Activated gamma-delta T cell treated with anti-CD3 and anti-CD28 coated beads, Interleukin-2, amount 50 U/mL, for 16 hours (primary cell): Measurements from ENCODE around the gene COPG1.
A peak's percentile ranks its signal among the peaks of the same experiment; 100 is the strongest.
"Not testable (repeated sequence)": the region's sequence is repeated elsewhere in the genome, so short reads cannot be mapped to it uniquely, and the experiment has no call there.

Experiments used
- DNase-seq: peaks from one replicate; pipeline ENCODE4 v3.0.0-alpha.2; 2020; ENCODE audit warnings: low read depth

COPG1 gene

DNA sequence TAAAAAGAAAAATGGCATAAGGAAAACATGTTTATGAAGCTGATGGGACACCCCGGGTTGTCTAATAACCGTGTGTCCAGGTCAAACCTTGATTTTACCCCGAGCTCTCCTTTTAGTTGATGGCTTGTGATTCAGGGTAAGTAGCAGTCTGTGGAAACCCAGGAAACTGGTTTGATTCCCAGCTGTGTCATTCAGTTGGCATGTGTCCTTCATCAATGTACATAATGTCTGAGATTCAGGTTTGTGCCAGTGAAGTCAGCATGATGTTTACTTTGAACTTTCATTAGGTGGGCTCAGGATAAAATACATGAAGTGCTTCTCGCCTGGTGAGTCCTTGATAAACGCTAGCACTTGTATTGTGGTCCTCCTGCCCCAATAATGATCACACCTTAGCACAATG, 4.3 kb upstream of the COPG1 start:
- DNase-seq = no peak

DNA sequence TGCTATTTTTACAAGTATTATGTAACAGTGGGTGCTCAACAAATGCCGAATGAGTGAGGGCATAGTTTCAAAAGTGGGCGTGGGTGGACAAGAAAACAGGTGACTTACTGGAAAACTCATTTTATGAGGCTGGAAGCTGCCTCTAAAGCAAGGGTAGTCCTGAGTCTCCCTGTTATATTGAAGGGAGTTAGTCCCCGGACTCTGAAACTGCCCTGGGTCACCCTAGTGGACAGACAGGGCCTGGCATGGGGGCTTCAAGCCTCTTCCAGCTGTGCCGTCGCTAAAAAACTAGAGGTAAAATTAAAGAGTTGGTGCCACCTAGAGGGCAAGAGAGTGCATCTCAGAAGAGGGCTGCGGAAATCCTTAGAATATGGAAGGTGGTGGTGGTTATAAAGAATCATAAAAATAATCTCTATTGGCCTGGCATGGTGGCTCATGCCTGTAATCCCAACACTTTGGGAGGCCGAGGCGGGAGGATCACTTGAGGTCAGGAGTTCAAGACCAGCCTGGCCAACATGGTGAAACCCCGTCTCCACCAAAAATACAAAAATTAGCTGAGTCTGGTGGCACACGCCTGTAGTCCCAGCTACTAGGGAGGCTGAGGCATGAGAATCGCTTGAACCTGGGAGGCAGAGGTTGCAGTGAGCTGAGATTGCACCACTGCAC, 3.6 kb upstream of the COPG1 start:
- DNase-seq = peak; percentile 53

DNA sequence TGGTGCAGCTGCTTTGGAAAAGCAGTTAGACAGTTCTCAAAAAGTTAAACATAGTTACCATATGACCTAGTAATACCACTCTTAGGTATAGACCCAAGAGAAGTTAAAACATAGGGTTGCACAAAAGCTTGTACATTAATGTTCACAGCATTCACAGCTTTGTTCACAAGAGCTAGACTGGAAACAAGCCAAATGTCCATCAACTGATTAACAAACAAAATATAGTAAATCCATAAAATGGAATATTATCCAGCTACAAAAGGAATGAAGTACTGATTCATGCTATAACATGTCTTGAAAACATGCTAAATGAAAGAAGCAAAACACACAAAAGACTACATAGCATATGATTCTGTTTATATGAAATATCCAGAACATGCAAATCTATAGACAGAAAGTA, 2.8 kb upstream of the COPG1 start:
- no peak for DNase-seq

DNA sequence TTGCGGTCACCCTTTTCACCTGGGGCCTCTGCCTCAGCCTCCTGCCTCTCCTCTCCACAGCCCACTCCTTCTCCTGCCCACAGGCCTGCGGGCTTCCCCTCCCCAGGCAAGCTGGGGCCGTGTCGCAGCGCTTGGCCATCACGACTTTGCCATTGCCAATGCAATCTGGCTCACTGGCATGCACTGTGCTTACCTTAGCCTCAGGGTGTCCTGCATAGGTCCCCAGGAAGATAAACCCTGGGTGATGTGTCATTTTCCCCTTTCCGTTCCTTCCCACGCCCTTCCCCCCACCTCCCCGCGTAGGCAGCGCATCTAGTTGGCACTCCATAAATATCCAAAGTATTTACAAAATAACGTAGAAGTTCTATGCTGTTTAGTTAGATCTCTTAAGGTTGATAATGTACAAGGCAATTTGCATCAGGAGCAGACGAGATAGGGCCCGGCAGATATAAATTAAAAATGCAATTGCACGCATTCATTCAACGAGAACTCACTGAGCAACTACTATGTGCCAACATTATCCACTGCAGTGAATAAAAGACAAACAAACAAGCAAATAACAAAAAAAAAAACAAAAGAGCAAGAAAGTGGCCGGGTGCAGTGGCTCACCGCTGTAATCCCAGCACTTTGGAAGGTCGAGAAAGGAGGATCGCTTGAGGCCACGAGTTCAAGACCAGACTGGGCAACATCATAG, 973 bp upstream of the COPG1 start:
- no peak for DNase-seq

DNA sequence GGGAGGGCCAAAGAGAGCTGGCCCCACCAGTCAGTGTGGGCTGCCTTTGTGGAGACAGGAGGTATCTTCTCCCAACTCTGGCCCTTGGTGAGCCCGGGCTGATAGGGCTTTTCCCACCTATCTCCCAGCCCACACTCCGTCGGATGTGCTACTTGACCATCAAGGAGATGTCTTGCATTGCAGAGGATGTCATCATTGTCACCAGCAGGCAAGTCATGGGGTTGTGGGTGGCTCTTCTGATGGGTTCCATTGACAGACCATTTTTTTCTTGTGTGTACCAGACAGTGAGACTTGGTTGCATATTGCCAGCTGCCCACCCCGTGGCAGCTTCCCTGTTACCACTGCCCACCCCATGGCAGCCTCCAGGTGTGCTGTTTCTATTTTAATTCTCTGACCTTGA, 3.3 kb downstream of the COPG1 start:
- no peak for DNase-seq

DNA sequence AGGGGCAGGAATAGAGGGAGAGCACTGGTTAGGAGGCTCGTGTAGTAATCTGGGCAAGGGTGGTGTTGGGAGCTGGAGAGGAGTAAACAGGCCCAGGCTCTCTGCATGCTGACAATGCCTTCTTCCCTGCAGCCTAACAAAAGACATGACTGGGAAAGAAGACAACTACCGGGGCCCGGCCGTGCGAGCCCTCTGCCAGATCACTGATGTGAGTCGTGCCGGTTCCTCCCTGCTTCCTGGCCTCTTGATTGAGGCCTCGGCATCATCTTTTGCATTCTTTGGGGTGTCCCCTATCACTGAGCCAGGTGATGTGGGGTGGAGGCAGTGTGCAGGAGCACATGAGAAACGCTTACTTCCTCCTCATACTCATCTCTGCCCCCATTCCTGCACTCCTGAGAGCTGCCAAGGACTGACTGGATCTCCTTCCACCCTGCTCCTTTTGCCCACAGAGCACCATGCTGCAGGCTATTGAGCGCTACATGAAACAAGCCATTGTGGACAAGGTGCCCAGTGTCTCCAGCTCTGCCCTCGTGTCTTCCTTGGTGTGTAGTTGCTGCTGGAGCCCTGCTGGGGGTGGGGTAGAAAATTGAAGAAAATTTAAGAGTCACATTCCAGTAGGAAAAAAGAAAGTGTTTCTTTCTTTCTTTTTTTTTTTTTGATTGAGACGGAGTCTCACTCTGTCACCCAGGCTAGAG, 5.3 kb downstream of the COPG1 start:
- DNase-seq = no peak

DNA sequence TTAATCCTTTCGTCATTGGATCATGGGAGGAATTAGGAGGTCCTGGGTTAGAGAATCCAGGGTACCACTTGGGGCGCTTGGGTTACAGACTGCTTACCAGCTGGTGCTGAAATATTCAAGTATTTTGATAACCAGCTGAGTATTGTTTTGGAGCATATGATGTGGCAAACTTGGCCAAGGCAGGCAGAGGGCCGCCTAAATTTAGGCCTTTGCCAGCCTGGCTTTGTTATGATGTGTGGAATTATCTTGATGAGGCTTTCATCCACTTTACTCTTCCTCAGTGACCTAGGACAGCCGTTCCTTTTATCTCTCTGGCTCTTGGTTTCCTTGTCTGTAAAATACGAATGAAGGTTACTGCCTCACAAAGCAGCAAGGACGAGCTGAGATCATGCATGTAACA, 6.9 kb downstream of the COPG1 start:
- no peak for DNase-seq

DNA sequence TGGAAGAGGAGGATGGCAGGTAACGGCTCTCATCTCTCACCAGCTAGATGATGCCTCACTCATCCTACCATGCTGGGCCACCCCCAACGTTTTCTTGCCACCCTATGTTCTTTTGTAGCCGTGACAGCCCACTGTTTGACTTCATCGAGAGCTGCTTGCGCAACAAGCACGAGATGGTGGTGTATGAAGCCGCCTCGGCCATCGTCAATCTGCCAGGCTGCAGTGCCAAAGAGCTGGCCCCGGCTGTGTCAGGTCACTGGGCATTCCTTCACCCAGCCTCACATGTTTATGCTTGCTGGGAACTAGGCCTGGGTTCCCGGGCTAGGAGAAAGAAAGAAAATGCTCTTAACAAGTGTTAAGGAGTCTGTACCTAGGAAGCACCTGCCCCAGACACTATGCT, 8.2 kb downstream of the COPG1 start:
- no peak for DNase-seq

DNA sequence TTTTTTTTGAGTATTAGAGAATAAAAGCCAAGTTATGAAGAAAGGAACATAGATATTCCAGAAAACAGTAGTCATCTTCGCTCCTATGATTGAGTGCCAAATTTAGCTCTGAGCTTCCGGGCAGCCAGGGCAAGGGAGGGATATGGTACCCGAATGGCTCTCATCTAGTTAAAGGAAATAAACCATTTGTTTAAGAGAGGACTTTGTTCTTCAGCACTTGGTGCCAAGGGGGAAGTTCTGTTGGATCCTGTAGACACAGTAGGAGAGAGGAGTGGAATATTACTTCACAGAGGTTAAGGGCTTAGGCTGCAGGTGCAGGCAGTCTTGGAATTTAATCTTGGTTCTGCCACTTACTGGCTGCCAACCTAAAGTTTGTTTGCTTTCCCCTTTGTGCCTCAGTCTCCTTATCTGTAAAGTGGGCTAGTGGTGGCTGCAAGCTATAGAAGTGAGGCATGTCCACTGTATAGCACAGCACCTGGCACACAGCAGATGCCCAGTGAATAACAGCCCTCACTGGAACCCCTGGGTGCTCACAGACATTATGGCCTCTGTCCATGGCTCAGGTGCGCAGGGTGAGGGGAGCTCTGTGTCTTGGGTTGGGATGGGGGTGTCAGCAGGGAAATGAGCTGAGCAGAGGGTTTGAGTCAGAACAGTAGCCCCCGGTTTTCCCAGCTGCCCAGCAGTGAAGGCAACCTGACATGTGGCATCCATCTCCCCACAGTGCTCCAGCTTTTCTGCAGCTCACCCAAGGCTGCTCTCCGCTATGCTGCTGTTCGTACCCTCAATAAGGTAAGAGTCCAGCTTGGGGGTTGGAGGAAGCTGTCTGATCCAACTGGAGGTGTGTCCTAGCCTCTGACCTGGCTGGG, 10.4 kb downstream of the COPG1 start:
- no peak for DNase-seq

DNA sequence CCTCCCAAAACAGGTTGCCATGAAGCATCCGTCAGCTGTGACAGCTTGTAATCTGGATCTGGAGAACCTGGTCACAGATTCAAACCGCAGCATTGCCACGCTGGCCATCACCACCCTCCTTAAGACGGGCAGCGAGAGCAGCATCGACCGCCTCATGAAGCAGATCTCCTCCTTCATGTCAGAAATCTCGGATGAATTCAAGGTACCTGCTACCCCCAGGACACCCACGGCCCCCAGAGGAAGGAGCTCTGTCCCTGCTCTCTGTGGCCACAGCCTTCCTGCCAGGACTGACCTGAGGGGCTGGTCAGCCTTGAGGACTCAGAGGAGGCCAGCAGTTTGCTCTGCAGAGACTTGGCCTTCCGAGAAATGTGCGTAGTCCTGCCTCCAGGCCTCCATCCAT, 11.2 kb downstream of the COPG1 start:
- no peak for DNase-seq

DNA sequence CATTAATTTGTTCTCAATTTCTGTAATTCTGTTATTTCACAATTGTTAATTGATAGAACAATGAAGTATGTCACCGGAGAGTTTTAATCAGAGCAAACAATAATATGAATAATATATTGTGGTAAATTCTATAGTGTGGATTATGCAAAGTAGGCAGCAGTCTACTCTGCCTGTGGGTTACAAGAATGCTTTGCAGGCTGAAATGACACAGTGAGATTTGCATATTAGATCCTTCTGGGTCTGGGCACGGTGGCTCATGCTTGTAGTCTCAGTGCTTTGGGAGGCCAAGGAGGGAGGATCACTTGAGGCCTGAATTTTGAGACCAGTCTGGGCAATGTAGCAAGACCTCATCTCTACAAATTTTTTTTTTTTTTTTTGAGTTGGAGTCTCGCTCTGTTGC, 12.5 kb downstream of the COPG1 start:
- DNase-seq = no peak

DNA sequence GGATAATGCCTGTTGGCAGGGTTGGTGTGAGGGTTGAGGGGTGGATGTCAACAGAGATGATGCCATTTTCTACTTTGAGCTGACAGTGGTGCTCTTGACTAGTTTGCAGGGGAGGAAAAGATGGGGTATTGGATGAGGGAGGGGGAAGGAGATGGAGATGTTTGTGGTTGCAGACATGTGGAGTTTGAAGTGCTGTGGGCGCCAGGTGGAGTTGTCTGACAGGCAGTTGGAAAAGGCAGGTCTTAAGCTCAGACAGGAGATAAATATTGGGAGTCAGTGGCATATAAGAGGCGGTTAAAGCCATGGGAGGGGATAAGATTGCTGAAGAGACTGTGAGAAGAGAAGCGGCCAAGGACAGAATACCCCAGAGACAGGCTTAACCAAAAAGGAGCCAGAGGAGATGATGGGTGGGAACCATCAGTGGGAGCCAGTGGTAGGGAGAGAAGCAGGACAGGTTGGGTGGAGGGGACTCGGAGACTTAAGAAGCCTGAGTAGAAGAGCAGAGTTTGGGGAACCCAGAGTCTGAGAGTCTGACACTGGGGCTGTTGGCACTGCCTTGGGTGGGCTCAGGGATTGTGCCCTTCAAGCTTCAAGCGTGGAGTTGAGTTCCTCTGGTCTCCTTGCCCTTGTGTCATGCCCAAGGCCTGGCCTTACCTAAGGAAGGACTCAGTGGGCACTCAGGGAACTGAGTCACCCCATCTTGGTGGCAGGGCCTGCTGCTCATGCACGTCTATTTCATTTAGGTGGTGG, 13.9 kb downstream of the COPG1 start:
- DNase-seq = no peak

DNA sequence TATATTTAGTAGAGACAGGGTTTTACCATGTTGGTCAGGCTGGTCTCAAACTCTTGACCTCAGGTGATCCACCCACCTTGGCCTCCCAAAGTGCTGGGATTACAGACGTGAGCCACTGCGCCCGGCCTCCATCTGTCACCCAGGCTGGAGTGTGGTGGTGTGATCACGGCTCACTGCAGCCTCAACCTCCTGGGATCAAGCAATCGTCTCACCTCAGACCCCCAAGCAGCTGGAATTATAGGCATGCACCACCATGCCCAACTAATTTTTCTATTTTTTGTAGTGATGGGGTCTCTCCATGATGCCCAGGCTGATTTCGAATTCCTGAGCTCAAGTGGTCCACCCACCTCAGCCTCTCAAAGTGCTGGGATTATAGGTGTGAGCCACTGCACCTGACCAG, 15.6 kb downstream of the COPG1 start:
- not testable (repeated sequence) for DNase-seq

DNA sequence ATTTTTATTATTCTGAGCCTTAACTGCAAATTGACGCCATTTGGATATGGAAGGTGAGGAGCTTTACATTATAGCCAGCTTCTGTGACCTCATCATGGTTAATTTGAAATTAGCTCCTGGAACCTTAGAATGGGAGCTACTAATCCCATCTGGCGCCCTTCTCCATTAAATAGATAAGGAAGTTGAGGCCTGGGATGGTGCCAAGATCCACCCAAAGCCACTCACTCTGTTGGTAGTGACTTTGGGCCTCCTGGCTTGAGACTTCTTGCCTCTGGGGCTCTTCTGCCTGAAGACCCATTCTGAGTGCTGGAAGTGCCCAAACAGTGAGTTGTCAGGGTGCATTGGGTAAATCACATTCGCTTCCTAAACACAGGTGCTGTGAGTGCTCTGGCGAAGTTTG, 17.2 kb downstream of the COPG1 start:
- DNase-seq = no peak

DNA sequence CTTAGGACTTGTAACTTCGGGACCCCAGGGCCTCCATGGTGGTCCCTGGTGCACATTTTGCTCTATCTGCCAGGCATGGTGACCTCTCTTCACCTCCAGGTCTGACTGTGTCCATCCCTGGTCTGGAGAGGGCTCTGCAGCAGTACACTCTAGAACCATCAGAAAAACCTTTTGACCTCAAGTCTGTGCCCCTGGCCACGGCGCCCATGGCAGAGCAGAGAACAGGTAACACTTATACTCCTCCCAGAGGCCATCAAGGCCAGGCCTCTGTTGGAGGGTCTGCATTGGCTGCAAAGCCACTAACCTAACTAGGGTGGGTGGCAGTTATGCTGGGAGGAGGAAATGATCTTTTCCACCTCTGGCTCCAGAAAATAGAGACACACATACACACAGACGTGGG, 19.0 kb downstream of the COPG1 start:
- DNase-seq = no peak

DNA sequence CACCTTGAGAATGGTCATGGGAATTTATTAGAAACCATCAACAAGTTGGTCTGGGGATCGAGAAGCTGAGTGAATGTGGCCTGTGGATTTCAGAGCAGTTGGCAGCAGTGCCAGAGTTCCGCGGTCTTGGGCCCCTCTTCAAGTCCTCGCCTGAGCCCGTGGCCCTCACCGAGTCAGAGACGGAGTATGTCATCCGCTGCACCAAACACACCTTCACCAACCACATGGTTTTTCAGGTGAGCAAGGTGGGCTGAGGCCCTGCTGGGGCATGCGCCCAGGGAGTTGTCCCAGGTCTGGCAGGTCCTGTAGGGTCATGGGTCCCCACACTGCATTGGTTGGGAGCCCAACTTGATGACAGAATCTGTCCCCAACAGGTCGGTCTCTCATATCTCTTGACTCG, 22.3 kb downstream of the COPG1 start:
- DNase-seq = no peak

DNA sequence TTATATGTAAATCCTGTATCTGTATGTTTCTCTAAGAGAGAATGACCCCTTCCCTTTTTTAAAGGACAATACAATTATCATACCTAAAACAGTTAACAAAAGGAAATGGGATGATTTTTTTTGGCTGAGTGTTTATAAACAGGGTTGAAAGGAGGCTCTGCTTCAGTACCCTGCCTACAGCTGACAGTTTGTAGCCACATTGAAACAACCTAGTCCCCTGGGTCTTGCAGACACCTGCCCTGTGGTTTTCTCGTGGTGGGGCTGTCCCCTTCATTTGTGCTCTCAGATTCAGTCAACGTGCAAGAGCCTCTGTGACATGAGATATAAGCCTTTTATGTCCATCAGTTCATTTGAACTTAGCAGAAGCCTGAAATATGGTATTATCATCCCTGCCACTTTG, 27.0 kb downstream of the COPG1 start:
- DNase-seq = no peak

DNA sequence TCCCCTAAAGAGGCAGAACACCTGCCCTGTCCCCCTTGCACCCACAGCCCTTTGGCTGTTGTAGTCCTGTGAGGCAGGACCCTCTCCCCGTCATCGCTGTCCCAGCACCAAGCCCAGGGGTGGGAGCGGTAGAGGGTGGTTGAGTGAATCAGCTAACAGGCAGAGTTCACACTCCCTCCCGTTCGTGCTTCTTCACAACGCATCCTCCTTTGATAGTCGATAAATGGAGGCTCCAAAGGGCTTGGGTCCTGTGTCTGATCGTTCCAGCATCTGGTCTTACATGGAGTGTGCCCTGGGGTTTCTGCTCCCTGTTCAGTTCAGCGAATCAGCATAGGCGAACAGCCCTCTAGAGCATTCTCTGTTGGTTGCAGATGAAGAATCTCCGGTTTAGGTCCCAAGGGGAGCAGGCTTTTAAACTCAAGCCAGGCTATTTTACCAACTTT, 28.4 kb downstream of the COPG1 start:
- no peak for DNase-seq

DNA sequence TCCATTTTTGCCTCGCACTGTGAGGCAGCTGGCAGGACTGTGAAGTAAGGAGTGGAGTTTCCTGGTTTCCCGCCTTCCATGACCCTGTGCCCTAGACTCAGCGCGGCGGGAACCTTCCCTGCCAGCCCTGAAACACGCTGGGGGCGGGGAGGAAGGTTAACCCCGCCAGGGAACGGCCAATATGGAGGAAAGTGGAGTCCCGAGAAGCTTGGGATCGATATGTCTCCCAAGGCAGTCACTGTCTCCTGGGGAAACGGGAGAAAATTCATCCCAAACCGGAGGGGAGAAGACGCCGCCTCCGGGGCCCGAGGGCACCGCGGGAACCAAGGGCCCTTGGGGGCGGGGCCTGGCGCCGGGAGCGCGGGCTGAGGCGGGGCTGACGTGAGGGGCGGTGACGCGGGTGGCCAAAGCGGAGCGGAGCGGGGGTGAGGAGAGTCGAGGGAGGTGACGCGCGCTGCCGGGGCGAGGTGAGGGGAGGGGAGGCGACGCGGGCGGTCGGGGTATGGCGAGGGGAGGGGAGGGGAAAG, 29.1 kb downstream of the COPG1 start, which contains the start of gene HMCES:
Gene HMCES (plus strand): TSS at position 432 of the 527 bp plus-strand sequence. CDS start 863 bp downstream, outside the sequence.
- peak; percentile 93 for DNase-seq

DNA sequence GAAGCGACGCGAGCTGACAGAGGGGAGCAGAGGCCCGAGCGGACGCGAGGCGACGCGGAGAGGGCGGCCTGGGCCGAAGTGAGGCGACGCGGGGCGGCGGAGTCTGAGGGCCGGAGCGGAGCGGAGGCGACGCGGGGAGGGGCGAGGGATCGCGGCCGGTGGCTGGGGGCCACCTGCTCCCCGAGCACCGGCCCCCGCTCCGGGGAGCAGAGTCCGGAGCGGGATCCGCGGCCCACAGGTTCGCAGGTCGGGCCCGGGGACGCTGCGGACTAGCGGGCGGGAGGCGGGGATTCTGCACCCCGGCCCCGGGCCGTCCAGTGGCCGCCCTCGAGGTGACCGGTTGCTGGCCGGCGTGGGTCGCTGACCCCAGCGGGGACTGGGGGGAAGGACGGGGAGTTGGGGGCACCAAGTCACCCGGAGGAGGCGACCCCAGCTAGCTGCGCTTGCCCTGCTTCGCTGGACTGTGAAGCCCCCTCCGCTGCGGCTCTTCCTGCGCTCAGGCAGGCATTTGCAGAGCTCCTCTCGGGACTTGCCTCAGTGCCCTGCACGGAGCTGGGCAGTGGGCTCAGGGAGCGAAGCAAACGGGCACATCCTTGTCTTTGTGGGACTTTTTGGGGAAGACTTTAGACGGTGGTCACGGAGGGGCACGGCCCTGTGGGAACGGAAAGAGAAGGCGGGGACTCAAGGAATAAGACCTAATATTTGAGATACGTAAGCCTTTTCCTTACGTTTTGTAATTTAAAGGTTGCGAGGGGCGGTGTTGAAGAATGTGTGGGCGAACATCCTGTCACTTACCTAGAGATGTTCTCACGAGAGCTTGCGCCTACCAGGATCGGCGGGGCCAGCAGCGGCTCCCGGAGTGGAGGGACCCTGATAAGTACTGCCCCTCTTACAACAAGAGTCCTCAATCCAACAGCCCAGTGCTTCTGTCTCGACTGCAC, 29.8 kb downstream of the COPG1 start:
- DNase-seq = peak; percentile 29
